HepG2 (cell line): ENCODE data around the gene RABGAP1L. TPM values are rescaled to one million over a fixed set of nuclear protein-coding genes. Genes with fewer than 3 reads are reported as not detected.

ENCODE experiments used
- ATAC-seq: fragments of 200-7000 bp; cut with Tn5 transposase; 3 replicates; pipeline ENCODE4 v1.9.1; 2020; ENCODE audit warnings: mild to moderate bottlenecking, moderate library complexity
- BruUV-seq: library from RNA; stranded (reverse); fragments of 400-500 nt; replicated peaks from 2 replicates; lab custom pipeline; 2021; lab: Mats Ljungman, UMichigan
- CTCF ChIA-PET: fragments of 300-600 bp; formaldehyde crosslinking; extraction: SDS; loops from one replicate; lab custom pipeline; 2021; ENCODE audit warnings: low total read pairs, inconsistent platforms, low intra/inter-chr PET ratio; lab: Yijun Ruan, JAX
- POLR2A ChIA-PET: fragments of 350-600 bp; sonication (Branson Sonifier 250); formaldehyde crosslinking; loops from one replicate; lab custom pipeline; 2020; ENCODE audit warnings: antibody characterized with exemption, inconsistent platforms; lab: Yijun Ruan, JAX
- DNase-seq: peaks from one replicate; pipeline ENCODE4 v3.0.0-alpha.2; 2015; ENCODE audit warnings: low spot score
- FAIRE-seq: peaks from 3 replicates; lab custom pipeline; 2011; peaks lifted over from hg19 to GRCh38; lab: Jason Lieb, UNC
- H2AFZ ChIP-seq: one replicate; pipeline ENCODE4 v1.6.1; 2011; ENCODE audit warnings: low read length, inconsistent platforms
- H3K27ac ChIP-seq: fragments of 300-600 bp; 3 replicates; pipeline ENCODE4 v1.8.0; 2011; ENCODE audit warnings: mixed run types, mild to moderate bottlenecking, mixed read lengths, low read length, inconsistent platforms; ENCODE audit not compliant: insufficient read depth; ENCODE audit errors: extremely low read length
- H3K27me3 ChIP-seq, 2 experiments: fragments of 200-600 bp in 1 of 2; 2 replicates in 1 of 2; 3 replicates in 1 of 2; pipeline versions ENCODE4 v1.6.0 to v1.8.0; 2011; ENCODE audit warnings: low read length in 2 of 2, mild to moderate bottlenecking in 2 of 2, moderate library complexity in 2 of 2, inconsistent platforms in 1 of 2; ENCODE audit not compliant: insufficient read depth in 2 of 2, control insufficient read depth in 1 of 2
- H3K36me3 ChIP-seq, 2 experiments: fragments of 200-600 bp in 1 of 2; replicated peaks in 1 of 2; 2 replicates in 1 of 2; 3 replicates in 1 of 2; pipeline versions ENCODE4 v1.5.1 to v1.8.0; 2011; ENCODE audit warnings: low read length in 2 of 2, inconsistent platforms in 1 of 2; ENCODE audit not compliant: insufficient read depth in 2 of 2, control insufficient read depth in 1 of 2
- H3K4me1 ChIP-seq: 2 replicates; pipeline ENCODE4 v1.5.1; 2012; ENCODE audit warnings: low read length, inconsistent platforms; ENCODE audit not compliant: insufficient read depth
- H3K4me2 ChIP-seq: 2 replicates; pipeline ENCODE4 v1.6.0; 2011; ENCODE audit warnings: low read depth, low read length, inconsistent platforms
- H3K4me3 ChIP-seq, 3 experiments: fragments of 200-600 bp in 1 of 3; sonication (generic), shearing (Covaris generic) in 1 of 3; replicated peaks in 1 of 3; 2 replicates each; pipeline ENCODE4 v1.5.1; 2011 to 2016; ENCODE audit warnings: low read length in 3 of 3, inconsistent platforms in 2 of 3, low read depth in 2 of 3, mild to moderate bottlenecking in 2 of 3, control low read depth in 1 of 3, mixed read lengths in 1 of 3; ENCODE audit not compliant: insufficient read depth in 1 of 3
- H3K79me2 ChIP-seq: one replicate; pipeline ENCODE4 v1.6.1; 2011; ENCODE audit warnings: low read length, inconsistent platforms; ENCODE audit not compliant: insufficient read depth
- H3K9ac ChIP-seq: 2 replicates; pipeline ENCODE4 v1.6.0; 2011; ENCODE audit warnings: mild to moderate bottlenecking, low read depth, low read length, inconsistent platforms; ENCODE audit not compliant: insufficient read depth
- H3K9me3 ChIP-seq: 2 replicates; pipeline ENCODE4 v1.5.1; 2012; ENCODE audit warnings: mild to moderate bottlenecking, low read length
- H4K20me1 ChIP-seq: 2 replicates; pipeline ENCODE4 v1.6.0; 2011; ENCODE audit warnings: inconsistent platforms, mild to moderate bottlenecking, low read length, moderate library complexity; ENCODE audit not compliant: insufficient read depth
- FOXJ3 ChIP-seq: sonication (generic); formaldehyde crosslinking; IDR thresholded peaks from 2 replicates; pipeline ENCODE4 v1.4.0; 2020; ENCODE audit warnings: missing genetic modification reagents, mild to moderate bottlenecking, borderline replicate concordance
- FOXO1 ChIP-seq: sonication (generic); formaldehyde crosslinking; IDR thresholded peaks from 2 replicates; pipeline ENCODE4 v1.4.0; 2020; ENCODE audit warnings: missing genetic modification reagents
- HNRNPK ChIP-seq: fragments of 200-400 bp; formaldehyde crosslinking; IDR thresholded peaks from 2 replicates; pipeline ENCODE4 v1.6.1; 2018; ENCODE audit warnings: low read length, low read depth, moderate library complexity, mild to moderate bottlenecking; ENCODE audit not compliant: poor library complexity, severe bottlenecking
- KLF9 ChIP-seq: IDR thresholded peaks from 2 replicates; pipeline ENCODE4 v1.6.1; 2016; ENCODE audit warnings: low read depth
- YY1 ChIP-seq: IDR thresholded peaks from 2 replicates; pipeline ENCODE4 v1.6.1; 2011; ENCODE audit warnings: low read length, low read depth, moderate library complexity, mild to moderate bottlenecking; ENCODE audit not compliant: insufficient read depth, insufficient replicate concordance
- ZFP36L1 ChIP-seq: sonication (generic); formaldehyde crosslinking; IDR thresholded peaks from 2 replicates; pipeline ENCODE4 v1.8.0; 2022; ENCODE audit warnings: mild to moderate bottlenecking, missing genetic modification reagents, moderate library complexity
- ZNF24 ChIP-seq: fragments of 450-650 bp; IDR thresholded peaks from 2 replicates; pipeline ENCODE4 v1.6.1; 2017; ENCODE audit warnings: antibody characterized with exemption, mild to moderate bottlenecking
- ZNF33B ChIP-seq: sonication (generic); formaldehyde crosslinking; IDR thresholded peaks from 2 replicates; pipeline ENCODE4 v1.5.1; 2020; ENCODE audit warnings: mild to moderate bottlenecking, missing genetic modification reagents
- ZNF770 ChIP-seq: sonication (generic); formaldehyde crosslinking; IDR thresholded peaks from 2 replicates; pipeline ENCODE4 v1.5.0; 2020; ENCODE audit warnings: mild to moderate bottlenecking, missing genetic modification reagents
- WGBS: methylation state at CpG from one replicate; pipeline ENCODE4 v1.1.6; 2017; ENCODE audit warnings: low lambda C conversion rate; 5-methylcytosine and 5-hydroxymethylcytosine counted together
- in situ Hi-C: cut with HindIII; loops from 2 replicates; pipeline ENCODE4 v1.10.0; 2017; ENCODE audit warnings: low pct_unique_long_range_greater_than_20kb; ENCODE audit not compliant: extremely low pct_ligation_motif_present
- intact Hi-C: fragments of 100-400 bp; cut with micrococcal nuclease; formaldehyde crosslinking; loops from one replicate; pipeline ENCODE4 v1.10.0; 2022; ENCODE audit not compliant: unreplicated experiment
- polyA plus RNA-seq, 8 experiments: library from polyadenylated mRNA; depleted of rRNA in 3 of 8; stranded (reverse) in 7 of 8; unstranded in 1 of 8; fragments of >200 nt; fragmentation: Illumina TruSeq in 4 of 8; extraction: Trizol in 4 of 8; gene quantifications; 2 replicates each; pipeline versions ENCODE4 v1.2.1 to v1.2.3, GENCODE V29; 2011 to 2016; ENCODE audit warnings: low read depth in 4 of 8, missing spikeins in 1 of 8, mixed read lengths in 1 of 8; ENCODE audit not compliant: insufficient read depth in 1 of 8
- total RNA-seq, 5 experiments: library from RNA; depleted of rRNA; stranded (reverse); fragments of >200 nt; fragmentation: Illumina TruSeq; extraction: Trizol; gene quantifications; 2 replicates each; pipeline ENCODE4 v1.2.3, GENCODE V29; 2016; ENCODE audit warnings: low read depth in 1 of 5
- TF ChIP-seq, protein P1 (sequence below): IDR thresholded peaks from 2 replicates; pipeline ENCODE4 v1.6.1; 2016; ENCODE audit warnings: missing compliant biosample characterization, missing genetic modification reagents, borderline replicate concordance

Gene RABGAP1L
- total and polyA plus RNA-seq, 2 of the 13 experiments (the other 11 are each of a cell fraction or from before 2014, with no cell fraction given), result 7.9 to 22.6 TPM

- no peak for FAIRE-seq
- TF ChIP-seq HNRNPK, result peak; percentile 94
- no peak for TF ChIP-seq KLF9
- H3K27me3 ChIP-seq, result no peaks in the 10 kb centered on the region; a peak in 1 of 5 replicates
- H2AFZ ChIP-seq, result no peak overlapping the region
- no peak overlapping the region for H3K9ac ChIP-seq
- ChIA-PET POLR2A (no interaction called here), CTCF (no interaction called here)
- no TSS peak for BruUV-seq
- no peak overlapping the region for H3K4me3 ChIP-seq
- no peaks in the 10 kb centered on the region for H3K9me3 ChIP-seq
- intact Hi-C loops, result no loop called here
- H3K4me2 ChIP-seq, result no peak overlapping the region
- H3K4me1 ChIP-seq, result no peaks in the 10 kb centered on the region
- H4K20me1 ChIP-seq, result no peaks in the 10 kb centered on the region
- no peak overlapping the region for H3K27ac ChIP-seq
- in situ Hi-C loops, result no loop called here
- no peaks in the 10 kb centered on the region for H3K36me3 ChIP-seq
- no peaks in the 10 kb centered on the region for H3K79me2 ChIP-seq
- ATAC-seq, result no peak
- DNase-seq, result no peak
Observed at GRCh38 chr1:174642393-174642792, 483.1 kb downstream of the RABGAP1L start.

- no peaks in the 10 kb centered on the region for H3K27me3 ChIP-seq
- WGBS, result 96% methylated on average over 1 of the region's 1 CpG
- BruUV-seq, result no TSS peak
- in situ Hi-C loops (no loop called here), intact Hi-C loops (no loop called here)
- H3K4me3 ChIP-seq, result no peak overlapping the region
- no peaks in the 10 kb centered on the region for H3K9me3 ChIP-seq
- CTCF ChIA-PET, result no interaction called here
- TF ChIP-seq FOXO1 (no peak), ZNF24 (no peak), YY1 (no peak), ZNF33B (no peak), ZNF770 (CRISPR knock-in tag) (no peak), FOXJ3 (no peak), ZFP36L1 (CRISPR knock-in tag) (no peak)
- TF ChIP-seq, protein P1, sequence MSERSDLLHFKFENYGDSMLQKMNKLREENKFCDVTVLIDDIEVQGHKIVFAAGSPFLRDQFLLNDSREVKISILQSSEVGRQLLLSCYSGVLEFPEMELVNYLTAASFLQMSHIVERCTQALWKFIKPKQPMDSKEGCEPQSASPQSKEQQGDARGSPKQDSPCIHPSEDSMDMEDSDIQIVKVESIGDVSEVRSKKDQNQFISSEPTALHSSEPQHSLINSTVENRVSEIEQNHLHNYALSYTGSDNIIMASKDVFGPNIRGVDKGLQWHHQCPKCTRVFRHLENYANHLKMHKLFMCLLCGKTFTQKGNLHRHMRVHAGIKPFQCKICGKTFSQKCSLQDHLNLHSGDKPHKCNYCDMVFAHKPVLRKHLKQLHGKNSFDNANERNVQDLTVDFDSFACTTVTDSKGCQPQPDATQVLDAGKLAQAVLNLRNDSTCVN (CRISPR knock-in tag), result no peak
- ATAC-seq (no peak), FAIRE-seq (no peak), DNase-seq (no peak)
- H4K20me1 ChIP-seq, result no peaks in the 10 kb centered on the region
- POLR2A ChIA-PET, result no interaction called here
- no peak overlapping the region for H2AFZ ChIP-seq
- no peaks in the 10 kb centered on the region for H3K79me2 ChIP-seq
- no peaks in the 10 kb centered on the region for H3K36me3 ChIP-seq
- H3K4me1 ChIP-seq, result peaks cover 1% of the 10 kb centered on the region
- H3K4me2 ChIP-seq, result no peak overlapping the region
- no peak overlapping the region for H3K27ac ChIP-seq
- H3K9ac ChIP-seq, result no peak overlapping the region
Observed at GRCh38 chr1:174643206-174643605, 483.9 kb downstream of the RABGAP1L start.
